ENCODE measurements around the gene KCNMB4.

KCNMB4 gene, protein sequence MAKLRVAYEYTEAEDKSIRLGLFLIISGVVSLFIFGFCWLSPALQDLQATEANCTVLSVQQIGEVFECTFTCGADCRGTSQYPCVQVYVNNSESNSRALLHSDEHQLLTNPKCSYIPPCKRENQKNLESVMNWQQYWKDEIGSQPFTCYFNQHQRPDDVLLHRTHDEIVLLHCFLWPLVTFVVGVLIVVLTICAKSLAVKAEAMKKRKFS

GRCh38 chr12:70365648-70366518, at the start of gene KCNMB4:
Gene KCNMB4, plus strand, starts transcription at chr12:70366290. Its CDS starts 445 bp downstream, at chr12:70366735.
- no peaks in the 10 kb centered on the region; the same call in 1 of the 2 replicates for H3K27me3 ChIP-seq (ENCODE audit: low read depth)
- H3K4me1 ChIP-seq = peaks cover 11% of the 10 kb centered on the region
- peak; percentile 78 to 90 for DNase-seq (ENCODE audit: low spot score in 2 of 2)
- in situ Hi-C loops (cut with MboI; ENCODE audit: low sequenced_read_pairs) = no loop called here
- H3K9me3 ChIP-seq = no peaks in the 10 kb centered on the region
- H3K36me3 ChIP-seq (replicated peaks) = no peaks in the 10 kb centered on the region
- peak within 1 kb of the TSS; percentile 70 for H3K4me3 ChIP-seq

GRCh38 chr12:70317781-70318180, 48.3 kb upstream of the KCNMB4 start:
- no peaks in the 10 kb centered on the region for H3K27me3 ChIP-seq (ENCODE audit: low read depth)
- in situ Hi-C loops (cut with MboI; ENCODE audit: low sequenced_read_pairs) = no loop called here
- no peak for DNase-seq (ENCODE audit: low spot score in 2 of 2)
- H3K4me1 ChIP-seq = no peaks in the 10 kb centered on the region; the same call in 1 of the 2 replicates
- no peaks in the 10 kb centered on the region for H3K9me3 ChIP-seq
- no peak overlapping the region for H3K4me3 ChIP-seq
- no peaks in the 10 kb centered on the region; the same call in 1 of the 2 replicates for H3K36me3 ChIP-seq (replicated peaks)

GRCh38 chr12:70319605-70320004, 46.5 kb upstream of the KCNMB4 start:
- peaks cover 3% of the 10 kb centered on the region for H3K36me3 ChIP-seq (replicated peaks)
- H3K4me3 ChIP-seq = no peak overlapping the region
- H3K27me3 ChIP-seq (ENCODE audit: low read depth) = no peaks in the 10 kb centered on the region
- no peaks in the 10 kb centered on the region for H3K9me3 ChIP-seq
- DNase-seq (ENCODE audit: low spot score in 2 of 2) = no peak
- H3K4me1 ChIP-seq = no peaks in the 10 kb centered on the region; the same call in 1 of the 2 replicates
- in situ Hi-C loops (cut with MboI; ENCODE audit: low sequenced_read_pairs) = no loop called here

- no peaks in the 10 kb centered on the region for H3K27me3 ChIP-seq (ENCODE audit: low read depth)
- no peaks in the 10 kb centered on the region for H3K9me3 ChIP-seq
- in situ Hi-C loops (cut with MboI; ENCODE audit: low sequenced_read_pairs) = no loop called here
- H3K4me1 ChIP-seq = no peaks in the 10 kb centered on the region; the same call in 1 of the 2 replicates
- peaks cover 3% of the 10 kb centered on the region for H3K36me3 ChIP-seq (replicated peaks)
- no peak for DNase-seq (ENCODE audit: low spot score in 2 of 2)
- no peak overlapping the region for H3K4me3 ChIP-seq
These were observed 44.9 kb upstream of the KCNMB4 start for GRCh38 chr12:70321191-70321590.

DNA sequence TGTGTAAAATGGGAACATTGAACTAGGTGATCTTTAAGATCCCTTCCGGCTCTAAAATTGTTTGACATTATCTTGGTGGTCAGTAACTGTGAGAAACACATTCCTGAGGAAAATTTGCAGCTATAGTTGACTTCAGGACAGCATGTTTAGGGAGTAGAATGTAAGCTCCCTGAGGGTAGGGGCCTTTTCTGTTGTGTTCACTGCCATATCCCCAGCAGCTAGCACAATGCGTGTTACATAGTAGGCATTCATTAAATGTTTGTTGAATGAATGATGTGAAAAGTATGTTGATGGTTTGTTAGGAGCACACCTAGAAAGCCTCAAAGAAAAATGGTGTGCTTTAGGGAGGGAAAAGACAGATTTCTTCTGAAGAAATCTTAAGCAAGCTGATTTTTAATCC, 38.5 kb upstream of the KCNMB4 start:
- no peak for DNase-seq (ENCODE audit: low spot score in 2 of 2)
- in situ Hi-C loops (cut with MboI; ENCODE audit: low sequenced_read_pairs) = no loop called here

DNA sequence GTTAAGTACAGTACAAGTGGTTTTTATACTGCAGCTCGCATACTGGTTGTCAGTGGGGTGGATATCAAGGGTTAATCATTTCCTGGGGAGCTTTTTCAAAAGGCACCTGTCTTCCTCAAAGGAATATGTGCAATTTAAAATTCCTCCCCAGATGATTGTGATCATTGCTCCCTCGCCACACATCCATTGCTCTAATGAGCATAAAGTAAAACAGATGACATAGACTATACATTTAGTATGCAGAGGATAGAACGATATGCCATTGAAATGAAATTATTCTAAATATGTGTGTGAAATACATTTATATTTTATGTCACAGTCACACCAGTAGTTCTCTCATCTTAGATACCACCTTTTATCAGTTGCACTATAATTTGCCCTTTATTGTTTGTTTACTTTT, 36.4 kb upstream of the KCNMB4 start:
- H3K4me1 ChIP-seq = no peaks in the 10 kb centered on the region
- no peaks in the 10 kb centered on the region for H3K27me3 ChIP-seq (ENCODE audit: low read depth)
- no peak for DNase-seq (ENCODE audit: low spot score in 2 of 2)
- H3K9me3 ChIP-seq = no peaks in the 10 kb centered on the region
- 0 out of 2 replicates have a peak, but pooled peaks cover 2% of the 10 kb centered on the region for H3K36me3 ChIP-seq (replicated peaks)
- H3K4me3 ChIP-seq = no peak overlapping the region
- in situ Hi-C loops (cut with MboI; ENCODE audit: low sequenced_read_pairs) = no loop called here

More for the DNA sequence above, 38.5 kb upstream of the KCNMB4 start:
- Histone ChIP-seq H3K4me1 (no peaks in the 10 kb centered on the region), H3K27me3 (ENCODE audit: low read depth) (no peaks in the 10 kb centered on the region), H3K9me3 (no peaks in the 10 kb centered on the region), H3K4me3 (no peak overlapping the region), H3K36me3 (replicated peaks) (peaks cover 5% of the 10 kb centered on the region; the same call in 1 of the 2 replicates)

DNA sequence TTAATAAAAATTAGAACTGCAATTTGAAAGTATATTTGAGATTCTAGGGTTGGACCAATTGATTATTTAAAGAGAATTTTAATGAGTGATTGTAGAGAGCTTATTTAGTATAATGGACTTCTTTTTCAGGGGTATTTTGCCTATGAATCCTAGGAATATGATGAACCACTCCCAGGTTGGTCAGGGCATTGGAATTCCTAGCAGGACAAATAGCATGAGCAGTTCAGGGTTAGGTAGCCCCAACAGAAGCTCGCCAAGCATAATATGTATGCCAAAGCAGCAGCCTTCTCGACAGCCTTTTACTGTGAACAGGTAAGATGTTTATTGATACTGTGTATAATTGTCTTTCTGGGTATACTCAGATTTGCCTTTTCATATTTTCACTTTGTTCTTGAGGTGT, 35.9 kb upstream of the KCNMB4 start:
- no peak for DNase-seq (ENCODE audit: low spot score in 2 of 2)
- Histone ChIP-seq H3K9me3 (no peaks in the 10 kb centered on the region), H3K36me3 (replicated peaks) (0 out of 2 replicates have a peak, but pooled peaks cover 2% of the 10 kb centered on the region), H3K4me3 (no peak overlapping the region), H3K27me3 (ENCODE audit: low read depth) (no peaks in the 10 kb centered on the region), H3K4me1 (no peaks in the 10 kb centered on the region)
- in situ Hi-C loops (cut with MboI; ENCODE audit: low sequenced_read_pairs) = no loop called here

DNA sequence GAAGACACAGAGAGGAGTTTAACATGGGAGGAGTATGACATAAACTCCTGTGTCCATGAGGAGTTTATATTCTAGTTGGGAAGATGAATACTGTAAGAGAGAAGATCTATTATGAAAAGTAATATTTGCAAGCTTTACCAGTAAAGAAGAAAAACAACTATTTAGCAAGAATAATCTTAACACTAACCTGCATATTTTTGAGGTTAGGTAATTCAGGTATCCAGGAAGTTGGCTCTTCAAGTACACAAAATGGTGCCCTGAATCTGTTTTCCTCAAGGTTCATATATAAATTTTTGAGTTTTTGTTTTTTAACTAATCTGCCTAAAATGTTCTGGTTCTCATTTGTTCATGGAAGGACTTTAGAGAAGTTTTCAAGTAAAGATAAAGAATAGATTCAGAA, 33.9 kb upstream of the KCNMB4 start:
- no peaks in the 10 kb centered on the region for H3K27me3 ChIP-seq (ENCODE audit: low read depth)
- no peak overlapping the region for H3K4me3 ChIP-seq
- no peak for DNase-seq (ENCODE audit: low spot score in 2 of 2)
- H3K36me3 ChIP-seq (replicated peaks) = 0 out of 2 replicates have a peak, but pooled peaks cover 2% of the 10 kb centered on the region
- H3K4me1 ChIP-seq = no peaks in the 10 kb centered on the region
- in situ Hi-C loops (cut with MboI; ENCODE audit: low sequenced_read_pairs) = no loop called here
- H3K9me3 ChIP-seq = no peaks in the 10 kb centered on the region

DNA sequence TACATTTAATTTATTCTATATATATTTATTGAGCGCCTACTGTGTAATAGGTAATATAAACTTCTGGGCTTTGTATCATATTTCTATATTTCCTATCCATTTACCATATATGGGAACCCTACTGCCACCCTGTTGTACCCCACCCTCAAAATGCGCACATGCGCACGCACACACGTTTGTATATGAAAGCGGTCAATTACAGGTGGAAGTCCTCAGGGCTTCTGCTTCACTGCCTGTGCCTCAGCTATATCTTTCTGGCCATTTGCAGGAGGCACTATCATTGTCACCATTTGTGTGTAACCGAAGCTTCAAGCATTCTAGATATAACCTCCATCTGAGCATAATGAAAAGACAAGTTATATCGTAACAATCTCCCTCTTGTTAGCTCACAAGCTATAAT, 31.3 kb upstream of the KCNMB4 start:
- H3K9me3 ChIP-seq = no peaks in the 10 kb centered on the region
- H3K4me1 ChIP-seq = no peaks in the 10 kb centered on the region
- H3K36me3 ChIP-seq (replicated peaks) = peaks cover 20% of the 10 kb centered on the region
- DNase-seq (ENCODE audit: low spot score in 2 of 2) = no peak
- H3K27me3 ChIP-seq (ENCODE audit: low read depth) = no peaks in the 10 kb centered on the region
- in situ Hi-C loops (cut with MboI; ENCODE audit: low sequenced_read_pairs) = no loop called here
- no peak overlapping the region for H3K4me3 ChIP-seq

- Histone ChIP-seq H3K9me3 (no peaks in the 10 kb centered on the region), H3K4me1 (no peaks in the 10 kb centered on the region), H3K4me3 (no peak overlapping the region), H3K36me3 (replicated peaks) (peaks cover 37% of the 10 kb centered on the region), H3K27me3 (ENCODE audit: low read depth) (no peaks in the 10 kb centered on the region)
- no peak for DNase-seq (ENCODE audit: low spot score in 2 of 2)
- in situ Hi-C loops (cut with MboI; ENCODE audit: low sequenced_read_pairs) = no loop called here
These were observed 27.6 kb upstream of the KCNMB4 start for GRCh38 chr12:70338531-70338930.

GRCh38 chr12:70351076-70351475, 15.0 kb upstream of the KCNMB4 start:
- in situ Hi-C loops (cut with MboI; ENCODE audit: low sequenced_read_pairs) = no loop called here
- peaks cover 11% of the 10 kb centered on the region for H3K36me3 ChIP-seq (replicated peaks)
- H3K4me1 ChIP-seq = no peaks in the 10 kb centered on the region
- no peaks in the 10 kb centered on the region for H3K9me3 ChIP-seq
- H3K27me3 ChIP-seq (ENCODE audit: low read depth) = no peaks in the 10 kb centered on the region
- no peak for DNase-seq (ENCODE audit: low spot score in 2 of 2)
- H3K4me3 ChIP-seq = no peak overlapping the region

GRCh38 chr12:70353780-70354660, 12.1 kb upstream of the KCNMB4 start:
- no peaks in the 10 kb centered on the region for H3K27me3 ChIP-seq (ENCODE audit: low read depth)
- in situ Hi-C loops (cut with MboI; ENCODE audit: low sequenced_read_pairs) = no loop called here
- H3K4me1 ChIP-seq = 0 out of 2 replicates have a peak, but pooled peaks cover 2% of the 10 kb centered on the region
- DNase-seq (ENCODE audit: low spot score in 2 of 2) = no peak
- H3K36me3 ChIP-seq (replicated peaks) = peaks cover 4% of the 10 kb centered on the region; the same call in 1 of the 2 replicates
- no peak overlapping the region for H3K4me3 ChIP-seq
- H3K9me3 ChIP-seq = no peaks in the 10 kb centered on the region

- Histone ChIP-seq H3K9me3 (no peaks in the 10 kb centered on the region), H3K4me3 (no peak overlapping the region), H3K36me3 (replicated peaks) (peaks cover 4% of the 10 kb centered on the region; the same call in 1 of the 2 replicates), H3K4me1 (0 out of 2 replicates have a peak, but pooled peaks cover 3% of the 10 kb centered on the region), H3K27me3 (ENCODE audit: low read depth) (no peaks in the 10 kb centered on the region)
- in situ Hi-C loops (cut with MboI; ENCODE audit: low sequenced_read_pairs) = no loop called here
- DNase-seq (ENCODE audit: low spot score in 2 of 2) = no peak
These were observed 11.3 kb upstream of the KCNMB4 start for GRCh38 chr12:70354787-70355186.

Measured in HAP-1 (cell line).